ENCODE data around the gene LRMDA. TPM values are rescaled to one million over a fixed set of nuclear protein-coding genes. Genes with fewer than 3 reads are reported as not detected.

The LRMDA gene
- total and polyA plus RNA-seq, 4 donors = 12.1 to 40.8 (median 21.6) TPM

DNA sequence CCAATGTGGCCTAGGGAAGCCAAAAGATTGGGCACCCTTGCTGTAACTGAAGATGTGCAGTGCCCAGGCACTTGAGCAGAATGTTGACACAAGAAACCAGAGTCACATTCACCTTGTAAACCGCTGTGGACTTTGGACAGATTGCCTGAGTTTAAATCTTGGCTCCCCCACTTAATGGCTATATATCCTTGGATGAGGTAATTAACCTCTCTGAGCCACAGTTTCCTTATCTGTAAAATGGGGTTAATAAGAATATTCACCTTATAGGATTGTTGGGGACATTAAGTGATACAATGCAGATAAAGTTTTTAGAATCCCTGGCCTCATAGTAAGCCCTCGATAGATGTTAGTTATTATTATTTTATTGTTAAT lies 331.0 kb downstream of the LRMDA start:
- no peaks in the 10 kb centered on the region for H3K36me3 ChIP-seq (ENCODE audit: control insufficient read depth in 4 of 4, insufficient read depth in 4 of 4, low read length in 4 of 4)
- DNase-seq (no peak), ATAC-seq (ENCODE audit: insufficient read depth, low FRiP score) (no peak)
- H3K4me3 ChIP-seq = no peak overlapping the region
- TF ChIP-seq CTCF (IDR thresholded peaks at IDR 0.05; ENCODE audit: control extremely low read depth, extremely low read depth) = no peak
- peaks cover 0 to 5% (median 2%) of the 10 kb centered on the region in 5 donors for H3K4me1 ChIP-seq (ENCODE audit: control insufficient read depth in 5 of 5, insufficient read depth in 5 of 5, low read length in 5 of 5)
- H3K9ac ChIP-seq (ENCODE audit: insufficient read depth in 1 of 2, low read length in 2 of 2) = no peak overlapping the region
- H3K27me3 ChIP-seq (ENCODE audit: control insufficient read depth in 3 of 3, insufficient read depth in 3 of 3, low read length in 2 of 3) = no peaks in the 10 kb centered on the region
- H3K9me3 ChIP-seq (ENCODE audit: control insufficient read depth in 4 of 4, insufficient read depth in 3 of 4, low read length in 3 of 4) = no peaks in the 10 kb centered on the region
- H3K27ac ChIP-seq (ENCODE audit: low read depth in 1 of 2, low read length in 1 of 2) = no peak overlapping the region
- 96 to 99% methylated on average over 2 of the region's 2 CpGs for WGBS, 2 donors

DNA sequence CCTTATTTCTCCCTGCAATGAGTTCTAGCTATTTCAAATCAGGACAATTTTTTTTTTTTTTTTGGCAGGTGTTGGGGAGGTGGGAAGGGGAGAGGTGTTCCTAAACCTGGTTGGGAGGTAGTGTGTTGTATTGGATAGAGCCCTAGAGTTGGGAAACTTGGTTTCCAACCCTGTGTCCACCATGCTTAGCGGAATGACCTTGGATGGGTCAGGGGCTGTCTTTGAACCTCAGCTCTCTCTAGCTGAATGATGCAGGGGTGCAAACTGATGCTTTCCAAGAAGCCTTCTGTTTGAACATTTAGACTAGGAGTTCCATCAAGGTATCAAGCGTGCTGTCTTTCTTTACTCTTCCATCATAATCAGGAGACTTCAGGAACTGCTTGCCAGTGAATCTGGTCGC lies 332.2 kb downstream of the LRMDA start:
- Histone ChIP-seq H3K9me3 (ENCODE audit: control insufficient read depth in 4 of 4, insufficient read depth in 3 of 4, low read length in 3 of 4) (no peaks in the 10 kb centered on the region), H3K27ac (ENCODE audit: low read depth in 1 of 2, low read length in 1 of 2) (no peak overlapping the region), H3K27me3 (ENCODE audit: control insufficient read depth in 3 of 3, insufficient read depth in 3 of 3, low read length in 2 of 3) (no peaks in the 10 kb centered on the region), H3K9ac (ENCODE audit: insufficient read depth in 1 of 2, low read length in 2 of 2) (no peak overlapping the region), H3K4me3 (no peak overlapping the region), H3K36me3 (ENCODE audit: control insufficient read depth in 4 of 4, insufficient read depth in 4 of 4, low read length in 4 of 4) (no peaks in the 10 kb centered on the region), H3K4me1 (ENCODE audit: control insufficient read depth in 5 of 5, insufficient read depth in 5 of 5, low read length in 5 of 5) (peaks cover 0 to 5% (median 2%) of the 10 kb centered on the region in 5 donors)
- ATAC-seq (ENCODE audit: insufficient read depth, low FRiP score) (no peak), DNase-seq (no peak)
- 98% methylated on average over 3 of the region's 3 CpGs for WGBS, 2 donors
- no peak for TF ChIP-seq CTCF (IDR thresholded peaks at IDR 0.05; ENCODE audit: control extremely low read depth, extremely low read depth)

DNA sequence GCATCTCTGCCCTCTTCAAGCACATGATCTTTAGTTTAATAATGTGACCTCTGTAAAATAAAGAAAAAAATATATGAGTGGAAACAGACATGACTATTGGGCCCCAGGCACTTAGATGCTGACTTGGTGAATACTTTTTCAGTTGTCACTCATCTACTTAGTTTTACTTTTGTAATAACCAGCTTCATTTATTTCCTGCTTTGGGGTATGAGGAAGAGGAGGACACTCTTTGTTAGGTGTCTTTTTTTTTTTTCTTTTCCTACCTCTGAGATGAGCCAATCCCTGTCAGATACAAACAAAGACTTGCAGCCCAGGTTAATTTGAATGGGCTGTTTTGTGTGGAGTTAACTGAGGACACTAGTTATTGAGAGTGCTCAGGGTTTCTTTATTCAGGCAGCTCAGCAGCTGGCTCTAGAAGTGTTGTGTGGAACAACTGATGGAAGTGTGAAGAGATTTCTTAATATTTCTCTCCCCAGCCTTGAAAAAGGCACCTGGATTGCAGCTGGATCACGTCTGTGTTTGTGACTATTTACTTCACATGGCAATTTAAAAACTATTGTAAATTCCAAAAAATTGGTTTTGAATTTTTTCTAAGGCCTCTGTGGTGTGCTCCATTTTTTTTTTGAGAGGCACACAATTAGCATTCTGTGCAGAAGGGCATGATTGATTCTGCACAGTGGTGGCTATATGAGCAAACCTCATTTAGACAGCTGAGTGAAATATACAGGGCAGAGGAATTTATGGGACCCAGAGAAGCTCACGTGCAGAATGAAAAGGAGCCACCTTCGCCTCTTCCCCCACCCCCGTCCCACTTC lies 333.8 kb downstream of the LRMDA start:
- ATAC-seq (ENCODE audit: insufficient read depth, low FRiP score) (no peak), DNase-seq (no peak)
- Histone ChIP-seq H3K9me3 (ENCODE audit: control insufficient read depth in 4 of 4, insufficient read depth in 3 of 4, low read length in 3 of 4) (no peaks in the 10 kb centered on the region), H3K27ac (ENCODE audit: low read depth in 1 of 2, low read length in 1 of 2) (no peak overlapping the region), H3K36me3 (ENCODE audit: control insufficient read depth in 4 of 4, insufficient read depth in 4 of 4, low read length in 4 of 4) (no peaks in the 10 kb centered on the region), H3K27me3 (ENCODE audit: control insufficient read depth in 3 of 3, insufficient read depth in 3 of 3, low read length in 2 of 3) (no peaks in the 10 kb centered on the region), H3K4me1 (ENCODE audit: control insufficient read depth in 5 of 5, insufficient read depth in 5 of 5, low read length in 5 of 5) (peaks cover 0 to 5% (median 2%) of the 10 kb centered on the region in 5 donors), H3K9ac (ENCODE audit: insufficient read depth in 1 of 2, low read length in 2 of 2) (no peak overlapping the region), H3K4me3 (no peak overlapping the region)
- 80 to 83% methylated on average over 4 of the region's 4 CpGs for WGBS, 2 donors
- no peak for TF ChIP-seq CTCF (IDR thresholded peaks at IDR 0.05; ENCODE audit: control extremely low read depth, extremely low read depth)

- no peak for TF ChIP-seq CTCF (IDR thresholded peaks at IDR 0.05; ENCODE audit: control extremely low read depth, extremely low read depth)
- no peak for DNase-seq
- no peak for ATAC-seq (ENCODE audit: insufficient read depth, low FRiP score)
- Histone ChIP-seq H3K4me3 (no peak overlapping the region), H3K27ac (ENCODE audit: low read depth in 1 of 2, low read length in 1 of 2) (no peak overlapping the region), H3K9me3 (ENCODE audit: control insufficient read depth in 4 of 4, insufficient read depth in 3 of 4, low read length in 3 of 4) (no peaks in the 10 kb centered on the region), H3K9ac (ENCODE audit: insufficient read depth in 1 of 2, low read length in 2 of 2) (no peak overlapping the region), H3K4me1 (ENCODE audit: control insufficient read depth in 5 of 5, insufficient read depth in 5 of 5, low read length in 5 of 5) (peaks cover 0 to 10% (median 1%) of the 10 kb centered on the region in 5 donors), H3K27me3 (ENCODE audit: control insufficient read depth in 3 of 3, insufficient read depth in 3 of 3, low read length in 2 of 3) (no peaks in the 10 kb centered on the region), H3K36me3 (ENCODE audit: control insufficient read depth in 4 of 4, insufficient read depth in 4 of 4, low read length in 4 of 4) (no peaks in the 10 kb centered on the region)
- whole genome bisulfite sequencing, 2 donors = 90 to 94% methylated on average over 5 of the region's 5 CpGs
Measured at GRCh38 chr10:75765789-75766096, 334.3 kb downstream of the LRMDA start.

Measured in lung (tissue), 12 donors.